Adipocyte (in vitro differentiated cells): ENCODE data around the gene KRTAP2-4.
"Not testable (repeated sequence)": the region's sequence is repeated elsewhere in the genome, so short reads cannot be mapped to it uniquely, and the experiment has no call there.

Experiments
- DNase-seq: peaks from one replicate; pipeline ENCODE4 v3.0.0-alpha.2; 2015; ENCODE audit warnings: low read depth
- H3K27me3 ChIP-seq: replicated peaks from 2 replicates; pipeline ENCODE4 v1.7.0; 2013; ENCODE audit warnings: mild to moderate bottlenecking, low read length, moderate library complexity; ENCODE audit not compliant: control insufficient read depth, insufficient read depth
- H3K36me3 ChIP-seq: 2 replicates; pipeline ENCODE4 v1.7.0; 2013; ENCODE audit warnings: low read length, mild to moderate bottlenecking, moderate library complexity; ENCODE audit not compliant: control insufficient read depth, insufficient read depth, severe bottlenecking
- H3K4me1 ChIP-seq: 2 replicates; pipeline ENCODE4 v1.7.0; 2013; ENCODE audit warnings: mild to moderate bottlenecking, low read length, moderate library complexity; ENCODE audit not compliant: control insufficient read depth, insufficient read depth
- H3K4me3 ChIP-seq: 2 replicates; pipeline ENCODE4 v1.7.0; 2013; ENCODE audit warnings: mild to moderate bottlenecking, low read length, moderate library complexity
- H3K9ac ChIP-seq: 2 replicates; pipeline ENCODE4 v1.7.0; 2013; ENCODE audit warnings: mild to moderate bottlenecking, low read length, moderate library complexity
- H3K9me3 ChIP-seq: 2 replicates; pipeline ENCODE4 v1.7.0; 2013; ENCODE audit warnings: mild to moderate bottlenecking, low read length, moderate library complexity; ENCODE audit not compliant: control insufficient read depth

The KRTAP2-4 gene

DNA sequence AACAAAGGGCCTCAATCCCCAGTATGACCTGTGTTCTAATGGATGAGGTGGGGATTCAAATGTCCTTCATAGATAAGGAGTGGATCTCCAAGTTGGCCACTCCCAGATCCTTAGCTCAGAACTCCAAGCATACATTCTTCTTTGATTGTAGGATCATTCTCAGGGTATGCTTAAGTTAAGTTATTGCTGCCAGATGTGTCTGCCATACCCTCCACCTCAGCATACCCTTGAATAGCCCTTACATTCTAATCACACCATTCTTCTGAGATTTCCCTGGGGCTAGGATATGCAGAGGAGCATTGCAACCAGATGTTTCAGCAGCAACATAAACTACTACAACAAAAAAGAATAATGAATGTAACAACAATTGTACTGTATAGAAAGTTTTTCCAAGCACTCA is 1.6 kb upstream of the KRTAP2-4 start:
- Histone ChIP-seq H3K9ac (no peak overlapping the region), H3K4me1 (peaks cover 6% of the 10 kb centered on the region), H3K9me3 (no peaks in the 10 kb centered on the region), H3K27me3 (no peaks in the 10 kb centered on the region), H3K4me3 (no peak overlapping the region), H3K36me3 (no peaks in the 10 kb centered on the region)
- DNase-seq = peak; percentile 82

- not testable (repeated sequence) for H3K4me3 ChIP-seq, H3K36me3 ChIP-seq, H3K27me3 ChIP-seq, DNase-seq, H3K9ac ChIP-seq, H3K9me3 ChIP-seq
- peaks cover 26% of the 10 kb centered on the region for H3K4me1 ChIP-seq
Observed at GRCh38 chr17:41065016-41065689, 526 bp downstream of the KRTAP2-4 start.

GRCh38 chr17:41064301-41064700 is 1.4 kb downstream of the KRTAP2-4 start:
- Histone ChIP-seq H3K4me3 (no peak overlapping the region), H3K9me3 (no peaks in the 10 kb centered on the region), H3K4me1 (peaks cover 33% of the 10 kb centered on the region), H3K27me3 (no peaks in the 10 kb centered on the region), H3K9ac (no peak overlapping the region), H3K36me3 (no peaks in the 10 kb centered on the region)
- DNase-seq = no peak

DNA sequence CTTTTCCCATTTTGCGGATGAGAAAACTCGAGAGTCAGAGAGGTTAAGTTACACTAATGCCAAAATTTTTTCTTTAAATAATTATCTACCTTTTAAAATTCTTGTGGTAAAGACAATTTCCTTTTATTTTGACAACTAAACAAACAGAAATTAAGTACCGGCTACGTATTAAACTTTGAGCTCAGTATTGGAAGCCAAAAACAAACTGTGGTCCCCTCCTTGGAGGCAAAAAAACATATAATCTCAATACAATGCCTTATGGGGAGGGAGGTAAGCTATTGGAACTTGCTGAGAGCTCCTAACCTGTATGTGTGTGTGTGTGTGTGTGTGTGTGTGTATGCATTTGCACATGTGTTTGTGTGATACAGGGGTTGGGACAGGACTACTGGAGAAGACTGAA is 2.2 kb downstream of the KRTAP2-4 start:
- no peak for DNase-seq
- Histone ChIP-seq H3K4me3 (no peak overlapping the region), H3K9ac (no peak overlapping the region), H3K9me3 (no peaks in the 10 kb centered on the region), H3K27me3 (no peaks in the 10 kb centered on the region), H3K4me1 (peaks cover 41% of the 10 kb centered on the region), H3K36me3 (no peaks in the 10 kb centered on the region)

- Histone ChIP-seq H3K4me3 (no peak overlapping the region), H3K4me1 (peaks cover 42% of the 10 kb centered on the region), H3K27me3 (no peaks in the 10 kb centered on the region), H3K36me3 (no peaks in the 10 kb centered on the region), H3K9ac (peak overlapping the region; percentile 67), H3K9me3 (no peaks in the 10 kb centered on the region)
- DNase-seq = peak; percentile 80
Observed at GRCh38 chr17:41061964-41062363, 3.7 kb downstream of the KRTAP2-4 start.

GRCh38 chr17:41060052-41060604 is 5.6 kb downstream of the KRTAP2-4 start, which contains the start of gene KRTAP2-3:
Gene KRTAP2-3, minus strand, starts transcription at chr17:41060114. Its CDS starts 64 bp downstream, at chr17:41060050.
- H3K4me1 ChIP-seq = peaks cover 42% of the 10 kb centered on the region
- H3K4me3 ChIP-seq = peak within 1 kb of the TSS; percentile 18
- peak; percentile 91 for DNase-seq
- no peaks in the 10 kb centered on the region for H3K36me3 ChIP-seq
- peak within 1 kb of the TSS; percentile 52 for H3K9ac ChIP-seq
- no peaks in the 10 kb centered on the region for H3K9me3 ChIP-seq
- H3K27me3 ChIP-seq = no peaks in the 10 kb centered on the region

DNA sequence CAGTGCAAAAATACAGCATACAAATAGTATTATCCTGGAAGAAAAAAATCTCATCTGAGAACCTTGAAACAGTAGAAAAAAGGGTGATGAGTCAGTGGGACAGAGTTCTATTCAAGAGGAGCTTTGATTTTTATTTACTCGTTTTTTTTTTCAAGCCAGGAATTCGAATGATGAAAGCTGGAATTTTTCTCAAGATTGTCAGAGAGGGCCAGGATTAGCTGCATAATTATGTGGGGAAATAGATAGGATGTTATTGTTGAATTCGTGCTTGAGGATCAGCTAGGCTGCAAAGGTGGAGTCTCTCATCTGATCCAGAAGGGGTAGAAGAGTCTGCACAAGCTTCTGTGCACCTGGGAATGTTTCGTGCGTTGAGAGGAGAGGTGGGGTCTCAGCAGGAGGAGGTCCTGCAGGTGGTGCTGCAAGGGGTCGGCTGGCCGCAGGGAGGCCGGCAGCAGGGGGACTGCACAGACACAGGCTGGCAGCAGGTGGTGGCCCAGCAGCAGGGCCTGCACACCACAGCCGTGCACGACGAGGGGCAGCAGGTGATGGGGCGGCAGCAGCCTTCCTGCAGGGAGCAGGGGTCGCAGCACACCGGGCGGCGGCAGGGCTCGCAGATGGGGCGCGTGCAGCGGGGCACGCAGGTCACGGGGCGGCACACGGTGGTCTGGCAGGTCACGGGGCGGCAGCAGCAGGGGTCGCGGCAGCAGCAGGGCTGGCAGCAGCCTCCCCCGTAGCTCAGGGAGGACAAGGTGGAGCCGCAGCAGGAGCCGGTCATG is 6.2 kb downstream of the KRTAP2-4 start:
- H3K4me3 ChIP-seq, H3K27me3 ChIP-seq, H3K36me3 ChIP-seq, H3K9me3 ChIP-seq: not testable (repeated sequence)
- H3K9ac ChIP-seq = peak overlapping the region; percentile 46
- peaks cover 42% of the 10 kb centered on the region for H3K4me1 ChIP-seq
- DNase-seq = peak; percentile 89

- Histone ChIP-seq H3K4me3 (peak overlapping the region; percentile 18), H3K4me1 (peaks cover 42% of the 10 kb centered on the region), H3K27me3 (no peaks in the 10 kb centered on the region), H3K36me3 (no peaks in the 10 kb centered on the region), H3K9me3 (no peaks in the 10 kb centered on the region), H3K9ac (peak overlapping the region; percentile 20)
- no peak for DNase-seq
Observed at GRCh38 chr17:41058741-41059140, 6.9 kb downstream of the KRTAP2-4 start.

GRCh38 chr17:41057547-41057946 is 8.1 kb downstream of the KRTAP2-4 start:
- no peak for DNase-seq
- Histone ChIP-seq H3K9me3 (peaks cover 6% of the 10 kb centered on the region), H3K4me1 (peaks cover 42% of the 10 kb centered on the region), H3K9ac (no peak overlapping the region), H3K27me3 (no peaks in the 10 kb centered on the region), H3K36me3 (no peaks in the 10 kb centered on the region), H3K4me3 (no peak overlapping the region)

DNA sequence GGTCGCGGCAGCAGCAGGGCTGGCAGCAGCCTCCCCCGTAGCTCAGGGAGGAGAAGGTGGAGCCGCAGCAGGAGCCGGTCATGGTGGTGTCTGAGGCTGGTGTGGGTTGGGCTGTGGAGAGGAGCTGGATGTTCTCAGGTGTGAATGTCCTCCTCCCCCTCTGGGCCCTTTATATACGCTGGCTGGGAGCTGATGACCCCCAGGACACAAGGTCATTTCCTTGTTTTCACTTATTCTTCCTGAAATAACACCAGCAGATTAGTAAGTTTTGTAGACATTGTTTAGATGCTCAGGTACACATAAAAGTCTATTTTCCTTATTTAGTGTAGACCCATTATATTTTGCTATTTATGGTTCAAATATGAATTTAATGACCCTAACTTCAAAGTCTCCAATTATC is 10.5 kb downstream of the KRTAP2-4 start, which contains the start of gene KRTAP2-2:
Gene KRTAP2-2, minus strand, starts transcription at position 101 of the 400 bp plus-strand sequence. Its CDS starts 19 bp downstream, at position 82.
- H3K27me3 ChIP-seq, H3K36me3 ChIP-seq, DNase-seq, H3K9ac ChIP-seq, H3K9me3 ChIP-seq, H3K4me3 ChIP-seq: not testable (repeated sequence)
- peaks cover 20% of the 10 kb centered on the region for H3K4me1 ChIP-seq

- not testable (repeated sequence) for H3K9me3 ChIP-seq, DNase-seq, H3K9ac ChIP-seq, H3K27me3 ChIP-seq, H3K4me3 ChIP-seq, H3K36me3 ChIP-seq
- peaks cover 16% of the 10 kb centered on the region for H3K4me1 ChIP-seq
Observed at GRCh38 chr17:41054556-41054955, 11.1 kb downstream of the KRTAP2-4 start.
